Femur (tissue), 1 donor: ENCODE data around the gene TPPP.

Source experiments
- DNase-seq: peaks from one replicate; pipeline ENCODE4 v3.0.0-alpha.2; 2017

The TPPP gene

DNA sequence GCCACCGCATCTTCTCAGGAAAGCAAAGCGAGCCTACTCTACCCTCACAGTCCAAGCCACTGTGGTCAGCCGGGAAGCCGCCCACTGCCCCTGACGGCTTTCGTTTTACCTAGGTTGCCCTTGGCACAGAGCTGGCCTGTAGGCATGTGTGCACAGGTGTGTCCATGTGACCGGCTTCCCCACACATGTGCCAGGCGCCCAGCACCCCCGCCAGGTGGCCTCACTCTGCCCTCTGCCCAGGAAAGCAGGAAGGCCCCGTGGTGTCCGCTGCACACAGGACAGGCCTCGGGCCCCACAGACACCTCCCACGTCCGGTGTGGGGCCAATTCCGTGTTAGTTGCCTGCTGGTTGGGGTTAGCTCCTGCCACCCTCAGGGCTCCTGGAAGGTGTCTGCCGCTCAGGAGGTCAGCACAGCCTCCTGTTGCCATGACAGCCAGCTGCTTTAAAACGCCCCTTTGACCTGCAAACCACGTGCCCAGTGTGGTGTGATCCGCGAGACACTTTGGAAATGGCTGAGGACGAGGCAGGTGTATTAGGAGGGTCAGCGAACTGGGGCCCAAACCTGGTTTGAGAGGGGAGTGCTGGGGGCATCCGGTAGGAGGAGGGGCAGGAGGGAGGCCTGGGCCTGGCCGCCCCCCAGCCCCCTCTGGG, 28.7 kb downstream of the TPPP start:
- DNase-seq: no peak

DNA sequence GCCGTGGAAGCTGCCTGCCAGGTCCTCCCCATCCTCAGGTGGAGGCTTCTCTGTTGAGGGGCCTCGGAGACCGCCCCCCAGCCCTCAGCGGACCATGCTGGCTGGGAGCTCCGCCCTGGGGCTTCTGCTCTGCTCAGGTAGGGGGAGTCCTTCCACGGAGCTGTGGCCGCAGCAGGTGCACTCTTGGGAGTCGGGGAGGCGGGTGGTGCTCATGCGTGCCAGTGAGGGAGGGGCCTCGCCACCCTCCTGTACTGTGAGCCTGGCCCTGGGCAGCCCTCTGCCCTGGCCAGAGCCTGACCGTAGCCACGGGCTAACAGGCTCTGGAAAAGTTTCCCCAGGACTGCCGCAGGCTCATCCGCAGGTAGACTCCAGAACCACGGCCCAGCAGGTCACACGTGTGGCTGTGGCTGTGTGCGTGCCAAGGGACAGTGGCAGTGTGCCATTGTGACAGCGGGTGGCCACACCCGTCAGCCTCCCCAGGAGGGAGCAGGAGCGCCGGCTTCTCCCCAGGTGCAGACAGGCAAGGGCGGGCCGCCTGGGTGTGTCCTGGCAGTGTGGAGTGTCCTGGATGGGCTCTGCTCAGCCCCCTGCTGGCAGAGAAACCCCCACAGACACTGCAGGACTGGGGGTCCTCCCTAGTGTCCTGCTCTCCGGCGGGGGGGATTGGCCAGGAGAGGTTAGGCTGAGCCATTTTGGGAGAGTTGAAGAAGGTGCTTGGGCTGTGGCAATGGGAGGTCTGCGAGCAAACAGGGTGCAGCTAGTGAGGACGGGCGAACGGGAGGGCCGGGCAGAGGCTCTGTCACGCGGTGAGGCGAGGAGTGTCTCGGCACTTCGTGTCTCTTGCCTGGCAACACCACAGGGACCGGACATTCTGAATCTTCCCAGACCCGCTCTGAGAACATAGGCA, 29.5 kb downstream of the TPPP start:
- DNase-seq: no peak

DNA sequence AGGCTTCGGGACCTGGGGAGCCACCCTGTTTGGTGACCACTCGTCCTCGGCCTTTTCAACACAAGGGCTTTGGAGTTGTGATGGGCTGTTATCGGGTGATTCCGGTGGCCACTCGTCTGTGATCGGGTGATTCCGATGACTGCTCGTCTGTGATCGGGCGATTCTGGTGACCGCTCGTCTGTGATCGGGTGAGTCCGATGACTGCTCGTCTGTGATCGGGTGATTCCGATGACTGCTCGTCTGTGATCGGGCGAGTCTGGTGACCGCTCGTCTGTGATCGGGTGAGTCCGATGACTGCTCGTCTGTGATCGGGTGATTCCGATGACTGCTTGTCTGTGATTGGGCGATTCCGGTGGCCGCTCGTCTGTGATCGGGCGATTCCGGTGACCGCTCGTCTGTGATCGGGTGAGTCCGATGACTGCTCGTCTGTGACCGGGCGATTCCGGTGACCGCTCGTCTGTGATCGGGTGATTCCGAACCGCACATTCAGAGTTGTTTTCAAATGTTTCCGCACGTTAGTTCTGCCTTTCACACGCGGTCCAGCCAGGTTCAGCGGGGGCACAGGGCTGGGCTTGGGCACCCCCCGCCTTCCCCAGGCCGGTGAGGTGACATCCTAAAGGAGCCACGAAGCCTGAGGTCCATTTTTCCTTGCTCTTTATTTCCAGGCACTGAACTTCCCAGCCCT, 30.3 kb downstream of the TPPP start:
- DNase-seq: no peak

DNA sequence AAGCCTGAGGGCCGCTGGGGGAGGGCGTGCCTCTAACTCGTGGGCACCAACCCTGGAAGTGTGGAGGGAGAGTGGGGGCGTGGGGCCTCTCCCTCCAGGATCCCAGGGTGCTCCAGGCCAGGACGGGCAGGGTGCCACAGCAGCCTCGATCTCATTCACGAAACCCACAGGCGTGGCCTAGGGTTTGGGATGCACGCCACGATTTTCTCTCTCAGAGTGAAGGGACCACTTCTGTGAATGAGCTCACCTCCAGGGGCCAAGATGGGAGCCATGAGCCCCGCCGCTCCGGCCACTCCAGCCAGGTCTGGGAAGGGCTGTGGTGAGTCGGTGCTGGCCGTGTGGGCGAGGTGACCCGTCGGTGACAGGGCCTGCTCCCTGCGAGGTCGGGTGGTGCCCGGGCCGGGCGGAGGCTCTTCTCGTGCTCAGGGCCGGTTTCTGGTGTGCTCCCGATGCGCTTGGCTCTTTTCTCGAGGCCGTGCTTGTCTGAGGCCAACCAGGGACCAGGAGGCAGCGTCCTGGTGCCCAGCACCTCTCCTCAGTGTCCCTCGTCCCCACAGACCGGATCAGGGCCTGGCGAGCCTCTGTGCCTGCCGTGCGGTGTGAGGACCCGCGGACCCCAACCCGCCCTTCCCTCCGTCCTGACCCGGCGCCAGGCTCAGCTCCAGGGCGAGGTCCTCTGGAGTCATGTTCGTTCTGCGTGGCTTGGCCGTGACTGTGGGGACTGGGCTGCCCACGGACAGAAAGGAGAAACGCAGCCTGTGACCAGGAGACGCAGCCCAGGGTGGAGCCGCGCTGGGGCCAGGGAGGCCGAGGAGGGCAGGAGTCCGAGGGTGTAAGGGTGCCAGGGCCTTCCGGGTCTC, 31.0 kb downstream of the TPPP start:
- no peak for DNase-seq

DNA sequence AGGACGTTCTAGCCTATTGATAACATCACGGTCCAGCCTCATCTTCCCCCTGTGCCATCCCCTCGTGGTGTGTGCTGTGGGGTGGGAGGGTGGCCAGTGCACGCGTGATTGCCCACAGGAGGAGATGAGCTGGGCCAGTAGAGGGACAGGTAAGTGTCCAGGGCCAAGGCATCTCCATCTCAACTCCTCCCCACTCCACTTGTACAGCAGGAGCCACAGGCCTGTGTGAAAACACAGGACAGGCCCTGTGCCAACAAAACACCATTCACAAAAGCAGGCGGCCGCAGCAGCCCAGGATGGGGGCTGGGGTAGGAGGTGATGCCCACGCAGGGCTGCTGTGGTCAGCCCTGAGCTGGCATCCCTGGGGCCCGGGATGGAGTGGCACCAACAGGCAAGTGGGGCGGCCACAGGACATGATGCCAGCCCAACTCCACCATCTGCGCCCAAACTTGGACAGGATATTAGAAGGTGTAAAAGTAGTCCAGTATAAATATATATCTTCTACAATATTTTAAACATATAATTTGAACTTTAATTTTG, 32.6 kb downstream of the TPPP start:
- no peak for DNase-seq

DNA sequence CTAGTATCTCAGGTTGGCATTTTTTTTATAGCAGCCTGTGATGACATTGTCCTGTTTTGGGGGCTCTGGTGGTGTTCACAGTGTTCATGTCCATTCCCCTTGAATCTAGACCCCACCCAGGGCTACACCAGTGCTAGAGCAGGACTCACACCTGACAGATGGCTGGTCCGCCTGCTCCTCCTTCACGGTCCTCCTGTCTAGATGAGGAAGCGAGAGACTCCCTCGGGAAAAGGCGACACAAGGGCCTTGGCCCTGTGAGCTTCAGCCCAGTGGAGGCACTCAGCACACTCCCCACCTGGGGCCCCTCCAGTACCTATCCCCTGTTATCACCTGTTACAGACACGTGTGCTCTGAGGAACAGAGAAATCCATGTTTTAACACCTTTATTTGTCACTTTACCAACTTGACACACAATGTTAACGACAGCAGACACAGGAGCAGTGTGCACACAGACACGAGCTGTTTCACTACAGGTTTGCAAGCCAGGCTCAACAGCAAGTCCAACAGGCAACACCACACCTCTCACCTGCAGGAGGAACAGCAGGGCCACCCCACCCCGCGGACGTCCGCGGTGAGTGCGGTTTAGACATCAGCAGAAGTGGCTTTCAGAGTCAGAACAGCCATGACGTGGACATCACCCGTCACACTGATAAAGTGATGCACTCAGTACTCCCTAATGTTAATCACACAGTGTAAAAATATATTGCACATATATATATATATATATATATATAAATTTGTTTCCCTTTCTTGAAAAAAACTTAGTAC, 33.5 kb downstream of the TPPP start:
- DNase-seq: no peak

DNA sequence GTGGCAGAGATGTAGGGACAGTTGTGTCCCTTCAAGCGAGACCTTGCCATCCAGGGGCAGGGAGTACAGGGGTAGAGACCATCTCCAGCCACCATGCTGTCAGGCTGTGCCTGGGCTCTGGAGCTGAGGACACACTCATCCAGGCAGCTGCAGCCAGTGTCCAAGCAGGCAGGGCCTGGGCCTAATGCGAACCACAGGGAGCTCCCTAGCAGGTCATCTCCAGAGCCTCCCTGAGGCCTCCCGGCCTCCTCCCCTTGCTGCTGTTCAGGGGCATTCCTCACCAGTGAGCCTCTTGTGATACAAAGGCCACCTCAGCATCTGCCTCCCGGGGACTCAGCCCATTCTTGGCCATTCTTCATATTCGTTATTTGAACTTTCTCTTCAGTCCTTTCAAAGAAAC, 35.0 kb downstream of the TPPP start:
- DNase-seq: no peak

DNA sequence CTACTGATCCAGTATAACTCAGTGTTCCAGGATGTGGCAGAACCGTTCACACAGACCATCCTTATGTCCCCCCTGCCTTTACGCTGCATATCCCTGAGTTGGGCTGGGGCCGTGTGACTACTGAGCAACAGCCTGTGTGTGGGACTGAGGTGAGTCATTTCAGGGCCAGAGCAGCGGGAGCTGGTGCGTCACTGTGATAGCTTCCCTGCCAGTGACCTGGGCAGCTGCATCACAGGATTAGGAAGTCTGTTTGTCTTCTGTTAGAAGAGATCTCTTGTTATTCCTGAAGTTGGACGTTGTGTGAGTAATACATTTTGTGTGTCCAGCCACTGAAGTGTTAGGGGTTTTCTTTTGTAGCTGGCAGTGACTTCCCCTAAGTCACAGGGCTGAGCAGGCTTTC, 35.6 kb downstream of the TPPP start:
- DNase-seq: no peak

DNA sequence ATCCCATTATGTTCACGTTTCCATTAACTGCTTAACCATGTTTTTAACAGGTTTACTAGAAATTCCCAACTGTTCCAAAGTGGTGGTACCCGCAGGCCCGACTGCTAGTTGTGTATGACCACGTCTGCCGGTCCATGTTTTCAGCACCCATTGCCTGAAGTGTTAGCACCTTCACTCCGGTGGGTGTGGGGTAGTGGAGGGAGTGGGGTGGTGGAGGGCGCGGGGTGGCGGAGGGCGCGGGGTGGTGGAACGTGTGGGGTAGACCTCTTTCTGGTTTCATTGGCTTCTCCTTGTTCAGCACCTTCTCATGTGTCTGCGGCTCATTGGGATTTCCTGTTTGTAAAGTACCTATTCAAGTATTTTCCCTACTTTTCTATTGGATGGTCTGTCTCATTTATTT, 37.7 kb downstream of the TPPP start:
- DNase-seq: no peak

DNA sequence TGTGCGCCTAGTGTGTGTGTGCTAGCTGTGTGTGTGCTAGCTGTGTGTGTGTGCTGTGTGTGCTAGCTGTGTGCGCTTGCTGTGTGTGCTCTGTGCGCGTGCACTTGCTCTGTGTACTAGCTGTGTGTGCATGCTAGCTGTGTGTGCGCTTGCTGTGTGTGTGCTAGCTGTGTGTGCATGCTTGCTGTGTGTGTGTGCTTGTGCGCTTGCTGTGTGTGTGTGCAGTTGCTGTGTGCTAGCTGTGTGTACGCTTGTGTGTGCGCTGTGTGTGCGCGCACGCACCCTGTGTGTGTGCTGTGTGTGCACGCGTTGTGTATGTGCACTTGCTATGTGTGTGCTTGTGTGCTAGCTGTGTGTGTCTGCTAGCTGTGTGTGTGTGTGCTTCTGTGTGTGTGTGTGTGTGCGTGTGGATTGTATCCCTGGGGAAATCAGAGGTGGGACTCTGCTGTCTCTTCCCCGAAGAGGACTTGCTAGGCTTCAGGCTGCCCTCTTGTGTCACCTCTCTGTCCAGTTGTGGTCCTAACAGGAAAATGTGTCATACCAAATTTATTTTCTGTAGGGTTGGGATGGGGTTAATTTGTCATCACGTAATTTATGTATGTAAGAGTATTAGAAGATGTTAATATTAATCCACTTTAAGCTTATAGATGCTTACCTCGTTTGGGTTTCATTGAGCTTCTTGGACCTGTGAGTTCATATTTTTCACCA, 38.9 kb downstream of the TPPP start:
- DNase-seq: no peak

DNA sequence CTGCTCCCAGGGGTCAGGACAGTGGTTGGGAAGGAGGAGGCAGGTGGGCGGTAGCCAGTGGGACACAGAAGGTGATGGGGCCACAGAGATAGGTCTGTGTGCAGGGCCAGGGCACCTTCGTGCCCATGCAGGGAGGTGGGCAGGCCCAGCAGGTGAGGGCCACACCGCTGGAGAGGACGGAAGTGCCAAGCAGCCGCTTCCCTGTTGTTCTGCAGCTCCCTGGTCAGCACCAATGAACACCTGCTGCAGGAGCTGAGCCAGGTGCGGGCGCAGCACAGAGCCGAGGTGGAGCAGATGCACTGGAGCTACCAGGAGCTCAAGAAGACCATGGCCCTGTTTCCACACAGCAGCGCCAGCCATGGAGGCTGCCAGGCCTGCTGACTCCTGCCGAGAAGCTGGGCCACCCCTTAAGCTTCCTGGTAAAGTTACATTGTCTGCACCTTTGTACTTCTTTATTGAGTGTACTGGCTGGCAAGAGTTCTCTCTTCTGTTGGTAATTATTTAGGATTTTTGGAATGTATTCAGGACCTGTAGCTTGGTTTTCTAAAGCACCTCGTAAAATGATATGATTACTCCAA, 40.3 kb downstream of the TPPP start:
- no peak for DNase-seq

DNA sequence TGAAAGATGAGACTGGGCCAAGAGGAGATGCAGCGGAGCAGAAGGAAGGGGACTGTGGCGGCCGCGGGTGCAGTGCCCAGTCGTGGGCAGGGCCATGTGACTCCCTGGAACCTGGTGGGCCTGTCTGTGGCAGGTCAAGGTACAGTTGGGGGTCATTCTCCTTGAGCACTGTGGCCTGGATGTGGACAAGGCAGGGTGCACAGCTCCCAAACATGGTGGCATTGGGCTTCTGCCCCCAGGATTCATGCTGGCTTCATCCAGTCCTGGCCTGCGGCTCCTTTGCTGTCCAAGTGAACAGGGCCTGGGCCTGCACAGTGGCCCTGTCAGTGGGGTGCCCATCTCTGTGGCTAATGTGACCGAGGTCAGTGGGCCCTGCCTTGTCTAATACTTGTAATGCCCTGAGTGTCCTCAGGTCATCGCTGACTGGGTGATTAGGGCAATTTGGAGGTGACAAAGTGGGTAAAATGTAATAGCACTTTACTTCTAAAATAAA, 41.1 kb downstream of the TPPP start:
- DNase-seq: no peak

DNA sequence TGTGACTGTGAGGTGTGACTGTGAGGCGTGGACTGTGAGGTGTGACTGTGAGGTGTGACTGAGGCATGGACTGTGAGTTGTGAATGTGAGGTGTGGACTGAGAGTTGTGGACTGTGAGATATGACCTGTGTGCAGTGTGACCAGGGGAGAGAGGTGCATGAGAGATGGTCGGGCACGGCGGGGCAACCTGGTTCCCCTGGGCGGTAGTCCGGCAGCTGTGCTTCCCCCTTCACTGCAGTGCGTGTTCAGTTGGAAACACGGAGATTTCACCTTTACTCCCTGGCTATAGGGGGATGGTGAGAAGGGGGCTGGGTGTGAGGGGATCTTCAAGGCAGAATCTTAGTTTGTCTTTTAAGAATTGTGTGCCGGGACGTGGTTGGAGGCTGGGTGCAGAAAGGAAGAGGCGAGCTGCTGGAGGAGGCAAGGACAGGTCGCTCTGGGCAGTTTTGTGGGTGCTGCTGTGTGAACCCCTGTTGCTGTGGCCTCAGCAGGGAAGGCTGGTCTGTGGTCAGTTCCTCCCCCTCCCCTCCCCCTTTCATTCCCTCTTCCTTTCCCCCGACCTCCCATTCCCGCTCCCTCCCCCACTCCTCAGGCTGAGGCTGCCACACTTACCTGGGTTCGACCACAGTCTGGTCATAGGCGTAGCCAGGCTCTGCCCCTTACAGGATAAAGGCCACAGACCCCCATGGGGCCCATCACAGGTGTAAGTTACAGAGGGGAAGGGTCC, 41.7 kb downstream of the TPPP start:
- DNase-seq: no peak

DNA sequence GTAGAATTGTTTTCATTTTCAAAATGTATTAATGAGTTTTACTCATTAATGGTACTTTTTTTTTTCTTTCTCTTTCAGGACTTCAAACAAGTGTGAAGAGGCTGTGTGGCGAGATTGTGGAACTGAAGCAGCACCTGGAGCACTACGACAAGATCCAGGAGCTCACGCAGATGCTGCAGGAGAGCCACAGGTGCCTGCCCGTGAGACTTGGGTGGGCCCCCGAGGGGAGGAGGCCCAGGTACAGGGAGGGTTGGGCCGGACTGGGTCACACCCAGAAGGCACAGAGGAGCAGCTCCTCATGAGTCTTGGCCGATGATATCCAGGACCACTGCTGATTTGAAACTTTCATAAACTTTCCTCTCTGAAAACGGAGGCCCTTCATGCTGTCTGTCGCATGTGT, 45.4 kb downstream of the TPPP start:
- no peak for DNase-seq

DNA sequence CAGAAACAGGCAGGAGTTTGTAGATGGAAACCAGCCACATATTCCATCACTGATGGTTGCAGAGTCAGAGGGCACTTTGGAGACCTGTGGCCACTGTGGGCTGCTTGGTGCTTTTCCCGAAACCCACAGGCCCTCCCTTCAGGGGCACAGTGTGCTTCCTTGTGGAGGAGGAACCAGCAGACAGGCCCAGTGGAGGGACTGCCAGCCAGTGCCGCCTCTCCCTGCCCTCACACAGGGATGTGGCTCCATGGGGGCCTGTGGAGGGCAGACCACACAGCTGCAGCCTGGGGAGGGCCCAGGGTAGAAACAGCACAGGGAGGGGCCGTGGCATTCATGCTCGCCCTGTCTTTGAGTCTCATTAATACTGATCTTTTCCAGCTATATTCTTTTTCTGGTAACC, 45.8 kb downstream of the TPPP start:
- peak; percentile 60 for DNase-seq

DNA sequence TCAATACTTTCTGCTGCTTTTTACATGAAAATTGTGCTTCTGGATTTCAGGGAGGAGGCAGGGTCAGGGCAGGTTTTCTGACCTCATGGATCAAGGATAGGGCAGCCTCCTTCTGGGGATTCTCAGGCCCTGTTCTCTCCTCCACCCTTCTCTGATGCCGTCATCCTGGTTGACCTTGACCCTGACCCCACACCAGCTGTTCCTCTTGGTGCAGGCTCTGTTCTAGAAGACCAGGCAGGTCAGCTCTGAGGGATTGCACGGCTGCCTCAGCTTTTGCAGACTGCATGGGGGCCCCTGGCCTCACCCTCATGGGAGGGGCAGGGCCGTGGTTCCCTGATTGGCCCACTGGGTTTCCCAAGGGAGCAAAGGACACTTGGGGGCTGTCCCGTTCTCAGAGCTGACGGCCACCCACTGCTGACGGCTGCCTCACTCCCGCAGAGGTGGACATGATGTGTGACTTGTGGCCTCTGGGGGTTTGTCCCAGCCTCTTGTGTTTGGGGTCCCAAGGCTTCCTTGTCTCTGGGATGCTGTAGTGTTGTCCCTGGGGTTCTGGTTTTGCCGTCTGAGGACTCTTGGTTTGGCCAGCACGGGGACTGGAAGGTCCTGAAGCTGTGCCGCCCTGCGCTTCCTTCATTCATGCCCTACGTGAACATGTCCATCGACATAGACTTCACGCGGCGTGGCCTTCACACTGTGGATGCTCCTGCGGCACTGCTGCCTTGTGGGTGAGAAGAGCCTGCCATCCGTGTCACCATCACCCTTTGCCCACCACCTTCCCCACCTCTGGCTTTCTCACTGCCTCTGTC, 46.6 kb downstream of the TPPP start:
- no peak for DNase-seq

DNA sequence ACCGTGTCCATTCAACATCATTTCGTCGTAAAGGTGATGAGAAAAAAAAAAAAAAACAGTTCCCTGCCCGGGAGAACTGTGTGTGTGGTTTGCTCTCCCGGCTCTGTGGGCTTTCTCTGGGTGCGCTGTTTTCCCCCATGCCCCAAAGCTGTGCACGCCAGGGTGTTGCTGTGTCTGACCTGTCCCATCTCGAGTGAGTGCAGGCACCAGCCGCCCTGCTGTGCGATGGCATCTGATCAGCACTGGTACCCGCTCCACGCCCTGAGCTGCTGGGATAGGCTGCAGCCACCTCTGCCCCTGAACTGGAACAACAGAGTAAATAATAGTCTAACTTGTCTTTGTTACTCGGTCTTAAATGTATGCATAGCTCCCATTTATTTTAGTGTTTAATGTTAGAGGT, 47.7 kb downstream of the TPPP start:
- DNase-seq: no peak

DNA sequence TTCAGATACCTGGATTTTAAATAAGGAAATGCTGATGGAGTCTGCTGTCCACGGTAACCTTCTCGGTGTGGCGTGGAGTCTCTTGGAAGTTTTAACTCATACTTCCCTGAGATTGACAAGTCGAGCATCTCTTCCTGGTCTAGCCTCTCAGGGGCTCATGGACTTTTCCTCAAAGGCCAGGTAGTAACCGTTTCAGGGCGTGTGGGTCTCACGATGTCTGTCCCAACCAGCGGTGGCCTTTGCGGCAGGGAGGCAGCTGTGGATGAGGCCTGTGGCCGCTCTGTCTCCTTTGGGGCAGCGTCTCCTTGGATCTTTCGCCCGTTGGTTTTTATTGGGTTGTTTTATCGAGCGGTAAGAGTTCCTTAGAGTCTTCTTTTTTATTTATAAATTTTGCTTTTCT, 48.2 kb downstream of the TPPP start:
- DNase-seq: no peak

DNA sequence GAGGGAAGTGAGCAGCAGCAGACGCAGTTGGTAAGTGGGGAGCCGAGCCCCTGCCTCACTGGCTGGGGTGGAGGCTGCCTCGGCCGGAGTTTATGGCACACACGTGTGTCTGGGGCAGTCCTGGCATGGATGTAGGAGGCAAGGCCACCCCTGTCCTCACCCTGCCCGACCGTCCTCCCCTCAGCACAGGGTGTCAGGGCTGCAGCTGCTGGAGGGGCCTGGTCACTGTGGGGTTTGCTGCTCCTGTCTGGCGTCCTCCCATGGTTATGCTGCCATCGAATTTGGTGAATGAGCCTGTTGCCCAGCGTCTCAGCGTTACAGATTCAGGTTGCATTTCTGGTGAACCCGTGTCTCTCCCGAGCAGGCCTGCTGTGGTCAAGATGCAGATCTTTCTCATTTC, 48.6 kb downstream of the TPPP start:
- no peak for DNase-seq
